ENCODE results near the gene PRDM11.

GRCh38 chr11:45232341-45233080 is 86.1 kb downstream of the PRDM11 start:
- TF ChIP-seq POLR2AphosphoS5 (IDR thresholded peaks at IDR 0.05; ENCODE audit: low read depth, low read length): no peak
- no peak for TF ChIP-seq EGR1 (IDR thresholded peaks at IDR 0.05; ENCODE audit: borderline replicate concordance, low read depth, low read length)
- TF ChIP-seq BRCA1 (IDR thresholded peaks at IDR 0.05; ENCODE audit: low read depth, low read length): no peak

All from H1 (cell line).